HepG2 (cell line): ENCODE results near the gene UGT1A8. TPM values are rescaled to one million over a fixed set of nuclear protein-coding genes. Genes with fewer than 3 reads are reported as not detected.

Source experiments
- ATAC-seq: fragments of 200-7000 bp; cut with Tn5 transposase; 3 replicates; pipeline ENCODE4 v1.9.1; 2020; ENCODE audit warnings: mild to moderate bottlenecking, moderate library complexity
- BruUV-seq: library from RNA; stranded (reverse); fragments of 400-500 nt; replicated peaks from 2 replicates; lab custom pipeline; 2021; lab: Mats Ljungman, UMichigan
- CTCF ChIA-PET: fragments of 300-600 bp; formaldehyde crosslinking; extraction: SDS; loops from one replicate; lab custom pipeline; 2021; ENCODE audit warnings: low total read pairs, inconsistent platforms, low intra/inter-chr PET ratio; lab: Yijun Ruan, JAX
- POLR2A ChIA-PET: fragments of 350-600 bp; sonication (Branson Sonifier 250); formaldehyde crosslinking; loops from one replicate; lab custom pipeline; 2020; ENCODE audit warnings: antibody characterized with exemption, inconsistent platforms; lab: Yijun Ruan, JAX
- DNase-seq: peaks from one replicate; pipeline ENCODE4 v3.0.0-alpha.2; 2015; ENCODE audit warnings: low spot score
- FAIRE-seq: peaks from 3 replicates; lab custom pipeline; 2011; peaks lifted over from hg19 to GRCh38; lab: Jason Lieb, UNC
- H2AFZ ChIP-seq: one replicate; pipeline ENCODE4 v1.6.1; 2011; ENCODE audit warnings: low read length, inconsistent platforms
- H3K27ac ChIP-seq: fragments of 300-600 bp; 3 replicates; pipeline ENCODE4 v1.8.0; 2011; ENCODE audit warnings: mixed run types, mild to moderate bottlenecking, mixed read lengths, low read length, inconsistent platforms; ENCODE audit not compliant: insufficient read depth; ENCODE audit errors: extremely low read length
- H3K27me3 ChIP-seq, 2 experiments: fragments of 200-600 bp in 1 of 2; 2 replicates in 1 of 2; 3 replicates in 1 of 2; pipeline versions ENCODE4 v1.6.0 to v1.8.0; 2011; ENCODE audit warnings: low read length in 2 of 2, mild to moderate bottlenecking in 2 of 2, moderate library complexity in 2 of 2, inconsistent platforms in 1 of 2; ENCODE audit not compliant: insufficient read depth in 2 of 2, control insufficient read depth in 1 of 2
- H3K36me3 ChIP-seq, 2 experiments: fragments of 200-600 bp in 1 of 2; replicated peaks in 1 of 2; 2 replicates in 1 of 2; 3 replicates in 1 of 2; pipeline versions ENCODE4 v1.5.1 to v1.8.0; 2011; ENCODE audit warnings: low read length in 2 of 2, inconsistent platforms in 1 of 2; ENCODE audit not compliant: insufficient read depth in 2 of 2, control insufficient read depth in 1 of 2
- H3K4me1 ChIP-seq: 2 replicates; pipeline ENCODE4 v1.5.1; 2012; ENCODE audit warnings: low read length, inconsistent platforms; ENCODE audit not compliant: insufficient read depth
- H3K4me2 ChIP-seq: 2 replicates; pipeline ENCODE4 v1.6.0; 2011; ENCODE audit warnings: low read depth, low read length, inconsistent platforms
- H3K4me3 ChIP-seq, 3 experiments: fragments of 200-600 bp in 1 of 3; sonication (generic), shearing (Covaris generic) in 1 of 3; replicated peaks in 1 of 3; 2 replicates each; pipeline ENCODE4 v1.5.1; 2011 to 2016; ENCODE audit warnings: low read length in 3 of 3, inconsistent platforms in 2 of 3, low read depth in 2 of 3, mild to moderate bottlenecking in 2 of 3, control low read depth in 1 of 3, mixed read lengths in 1 of 3; ENCODE audit not compliant: insufficient read depth in 1 of 3
- H3K79me2 ChIP-seq: one replicate; pipeline ENCODE4 v1.6.1; 2011; ENCODE audit warnings: low read length, inconsistent platforms; ENCODE audit not compliant: insufficient read depth
- H3K9ac ChIP-seq: 2 replicates; pipeline ENCODE4 v1.6.0; 2011; ENCODE audit warnings: mild to moderate bottlenecking, low read depth, low read length, inconsistent platforms; ENCODE audit not compliant: insufficient read depth
- H3K9me3 ChIP-seq: 2 replicates; pipeline ENCODE4 v1.5.1; 2012; ENCODE audit warnings: mild to moderate bottlenecking, low read length
- H4K20me1 ChIP-seq: 2 replicates; pipeline ENCODE4 v1.6.0; 2011; ENCODE audit warnings: inconsistent platforms, mild to moderate bottlenecking, low read length, moderate library complexity; ENCODE audit not compliant: insufficient read depth
- GATAD1 ChIP-seq: IDR thresholded peaks from 2 replicates; pipeline ENCODE4 v1.6.1; 2016; ENCODE audit warnings: missing genetic modification reagents, missing compliant biosample characterization
- GLI4 ChIP-seq: sonication (generic); formaldehyde crosslinking; IDR thresholded peaks from 2 replicates; pipeline ENCODE4 v1.5.1; 2020; ENCODE audit warnings: missing genetic modification reagents, mild to moderate bottlenecking, moderate library complexity, borderline replicate concordance
- GLMP ChIP-seq: sonication (generic); formaldehyde crosslinking; IDR thresholded peaks from 2 replicates; pipeline ENCODE4 v1.9.0; 2021; ENCODE audit warnings: missing genetic modification reagents, mild to moderate bottlenecking, borderline replicate concordance
- IRX3 ChIP-seq: sonication (generic); formaldehyde crosslinking; IDR thresholded peaks from 2 replicates; pipeline ENCODE4 v1.8.1; 2023; ENCODE audit warnings: mild to moderate bottlenecking, low read depth, missing genetic modification reagents, borderline replicate concordance
- ISX ChIP-seq: sonication (generic); formaldehyde crosslinking; conservative IDR thresholded peaks from 2 replicates; pipeline ENCODE4 v1.5.0; 2020; ENCODE audit warnings: missing genetic modification reagents
- MTF1 ChIP-seq: sonication (generic); formaldehyde crosslinking; IDR thresholded peaks from 2 replicates; pipeline ENCODE4 v1.5.0; 2020; ENCODE audit warnings: missing genetic modification reagents
- NFYB ChIP-seq: sonication (generic); formaldehyde crosslinking; IDR thresholded peaks from 2 replicates; pipeline ENCODE4 v1.4.0; 2020; ENCODE audit warnings: missing genetic modification reagents
- NR2F6 ChIP-seq, 2 experiments: IDR thresholded peaks; 2 replicates each; pipeline ENCODE4 v1.6.1; 2016; ENCODE audit warnings: antibody characterized with exemption in 1 of 2, mild to moderate bottlenecking in 1 of 2
- NRL ChIP-seq: sonication (generic); formaldehyde crosslinking; IDR thresholded peaks from 2 replicates; pipeline ENCODE4 v1.5.0; 2020; ENCODE audit warnings: missing genetic modification reagents, mild to moderate bottlenecking, moderate library complexity, borderline replicate concordance
- RFXANK ChIP-seq: IDR thresholded peaks from 2 replicates; pipeline ENCODE4 v1.6.1; 2016
- SIX1 ChIP-seq: sonication (generic); formaldehyde crosslinking; IDR thresholded peaks from 2 replicates; pipeline ENCODE4 v1.4.0; 2020; ENCODE audit warnings: missing genetic modification reagents, borderline replicate concordance
- TBX2 ChIP-seq: sonication (generic); formaldehyde crosslinking; IDR thresholded peaks from 2 replicates; pipeline ENCODE4 v1.5.0; 2020; ENCODE audit warnings: missing genetic modification reagents, mild to moderate bottlenecking, borderline replicate concordance
- TEAD3 ChIP-seq: optimal IDR thresholded peaks from 2 replicates; pipeline ENCODE3; 2016; ENCODE audit warnings: borderline replicate concordance
- ZBTB20 ChIP-seq: sonication (generic); formaldehyde crosslinking; IDR thresholded peaks from 2 replicates; pipeline ENCODE4 v1.8.1; 2023; ENCODE audit warnings: missing genetic modification reagents, low read depth, mild to moderate bottlenecking, borderline replicate concordance
- ZNF556 ChIP-seq: sonication (generic); formaldehyde crosslinking; IDR thresholded peaks from 2 replicates; pipeline ENCODE4 v1.4.0; 2020; ENCODE audit warnings: mild to moderate bottlenecking, missing genetic modification reagents, borderline replicate concordance
- ZNF776 ChIP-seq: sonication (generic); formaldehyde crosslinking; IDR thresholded peaks from 2 replicates; pipeline ENCODE4 v1.4.0; 2020; ENCODE audit warnings: mild to moderate bottlenecking, missing genetic modification reagents
- ZNF780A ChIP-seq: sonication (generic); formaldehyde crosslinking; IDR thresholded peaks from 2 replicates; pipeline ENCODE4 v1.8.0; 2022; ENCODE audit warnings: mild to moderate bottlenecking, missing genetic modification reagents, moderate library complexity
- ZSCAN31 ChIP-seq: sonication (generic); formaldehyde crosslinking; IDR thresholded peaks from 2 replicates; pipeline ENCODE4 v1.5.0; 2020; ENCODE audit warnings: low read depth, mild to moderate bottlenecking, missing genetic modification reagents
- WGBS: methylation state at CpG from one replicate; pipeline ENCODE4 v1.1.6; 2017; ENCODE audit warnings: low lambda C conversion rate; 5-methylcytosine and 5-hydroxymethylcytosine counted together
- in situ Hi-C: cut with HindIII; loops from 2 replicates; pipeline ENCODE4 v1.10.0; 2017; ENCODE audit warnings: low pct_unique_long_range_greater_than_20kb; ENCODE audit not compliant: extremely low pct_ligation_motif_present
- intact Hi-C: fragments of 100-400 bp; cut with micrococcal nuclease; formaldehyde crosslinking; loops from one replicate; pipeline ENCODE4 v1.10.0; 2022; ENCODE audit not compliant: unreplicated experiment
- polyA plus RNA-seq, 8 experiments: library from polyadenylated mRNA; depleted of rRNA in 3 of 8; stranded (reverse) in 7 of 8; unstranded in 1 of 8; fragments of >200 nt; fragmentation: Illumina TruSeq in 4 of 8; extraction: Trizol in 4 of 8; gene quantifications; 2 replicates each; pipeline versions ENCODE4 v1.2.1 to v1.2.3, GENCODE V29; 2011 to 2016; ENCODE audit warnings: low read depth in 4 of 8, missing spikeins in 1 of 8, mixed read lengths in 1 of 8; ENCODE audit not compliant: insufficient read depth in 1 of 8
- total RNA-seq, 5 experiments: library from RNA; depleted of rRNA; stranded (reverse); fragments of >200 nt; fragmentation: Illumina TruSeq; extraction: Trizol; gene quantifications; 2 replicates each; pipeline ENCODE4 v1.2.3, GENCODE V29; 2016; ENCODE audit warnings: low read depth in 1 of 5
- TF ChIP-seq, protein P1 (sequence below): IDR thresholded peaks from 2 replicates; pipeline ENCODE4 v1.6.1; 2016; ENCODE audit warnings: mild to moderate bottlenecking, missing biosample characterization, missing genetic modification reagents

UGT1A8 gene
- total and polyA plus RNA-seq, 2 of the 13 experiments (the other 11 are each of a cell fraction or from before 2014, with no cell fraction given), result not detected

DNA sequence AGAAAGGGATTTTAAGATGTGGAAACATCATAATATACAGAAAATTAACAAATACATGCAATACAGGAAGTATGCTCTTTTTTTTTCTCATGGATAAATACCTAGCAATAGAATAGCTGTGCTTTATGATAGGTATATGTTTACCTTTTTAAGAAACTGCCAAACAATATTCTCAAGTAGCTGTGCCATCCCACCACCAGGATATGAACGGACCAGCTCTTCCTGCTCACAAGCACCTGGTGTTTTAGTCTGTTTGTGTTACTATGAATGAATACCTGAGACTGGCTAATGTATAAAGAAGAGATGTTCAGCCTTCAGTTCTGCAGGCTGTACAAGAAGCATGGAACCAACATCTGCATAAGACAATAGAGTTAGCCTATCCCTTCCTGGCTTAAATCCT, 19.9 kb upstream of the UGT1A8 start:
- ATAC-seq, result no peak
- Histone ChIP-seq H3K4me2 (no peak overlapping the region), H2AFZ (no peak overlapping the region), H3K4me1 (no peaks in the 10 kb centered on the region), H3K27me3 (peaks cover 0 to 2% of the 10 kb centered on the region in 2 experiments; a peak in 1 of 5 replicates), H3K36me3 (no peaks in the 10 kb centered on the region), H3K9ac (no peak overlapping the region), H3K27ac (no peak overlapping the region), H3K9me3 (no peaks in the 10 kb centered on the region), H4K20me1 (no peaks in the 10 kb centered on the region), H3K4me3 (no peak overlapping the region), H3K79me2 (no peaks in the 10 kb centered on the region)
- ChIA-PET POLR2A (no interaction called here), CTCF (no interaction called here)
- 14% methylated on average over 1 of the region's 1 CpG for WGBS
- in situ Hi-C loops (no loop called here), intact Hi-C loops (no loop called here)
- DNase-seq, result no peak
- no TSS peak for BruUV-seq
- FAIRE-seq, result no peak
- TF ChIP-seq ISX (CRISPR knock-in tag) (no peak), GLI4 (no peak), ZNF556 (CRISPR knock-in tag) (no peak), GATAD1 (no peak), NRL (CRISPR knock-in tag) (no peak), RFXANK (no peak), ZBTB20 (no peak), ZSCAN31 (no peak), ZNF776 (CRISPR knock-in tag) (no peak), NFYB (CRISPR knock-in tag) (no peak), IRX3 (CRISPR knock-in tag) (no peak), TEAD3 (CRISPR knock-in tag) (no peak), ZNF780A (CRISPR knock-in tag) (no peak), TBX2 (no peak), NR2F6 (IDR thresholded peaks at IDR 0.05) (no peak), NR2F6 (CRISPR knock-in tag; IDR thresholded peaks at IDR 0.05) (no peak), GLMP (CRISPR knock-in tag) (no peak), SIX1 (CRISPR knock-in tag) (no peak), MTF1 (CRISPR knock-in tag) (no peak)
- TF ChIP-seq, protein P1, sequence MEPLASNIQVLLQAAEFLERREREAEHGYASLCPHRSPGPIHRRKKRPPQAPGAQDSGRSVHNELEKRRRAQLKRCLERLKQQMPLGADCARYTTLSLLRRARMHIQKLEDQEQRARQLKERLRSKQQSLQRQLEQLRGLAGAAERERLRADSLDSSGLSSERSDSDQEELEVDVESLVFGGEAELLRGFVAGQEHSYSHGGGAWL (CRISPR knock-in tag), result no peak
